ENCODE measurements around the gene SLC27A1.

SLC27A1 gene

DNA sequence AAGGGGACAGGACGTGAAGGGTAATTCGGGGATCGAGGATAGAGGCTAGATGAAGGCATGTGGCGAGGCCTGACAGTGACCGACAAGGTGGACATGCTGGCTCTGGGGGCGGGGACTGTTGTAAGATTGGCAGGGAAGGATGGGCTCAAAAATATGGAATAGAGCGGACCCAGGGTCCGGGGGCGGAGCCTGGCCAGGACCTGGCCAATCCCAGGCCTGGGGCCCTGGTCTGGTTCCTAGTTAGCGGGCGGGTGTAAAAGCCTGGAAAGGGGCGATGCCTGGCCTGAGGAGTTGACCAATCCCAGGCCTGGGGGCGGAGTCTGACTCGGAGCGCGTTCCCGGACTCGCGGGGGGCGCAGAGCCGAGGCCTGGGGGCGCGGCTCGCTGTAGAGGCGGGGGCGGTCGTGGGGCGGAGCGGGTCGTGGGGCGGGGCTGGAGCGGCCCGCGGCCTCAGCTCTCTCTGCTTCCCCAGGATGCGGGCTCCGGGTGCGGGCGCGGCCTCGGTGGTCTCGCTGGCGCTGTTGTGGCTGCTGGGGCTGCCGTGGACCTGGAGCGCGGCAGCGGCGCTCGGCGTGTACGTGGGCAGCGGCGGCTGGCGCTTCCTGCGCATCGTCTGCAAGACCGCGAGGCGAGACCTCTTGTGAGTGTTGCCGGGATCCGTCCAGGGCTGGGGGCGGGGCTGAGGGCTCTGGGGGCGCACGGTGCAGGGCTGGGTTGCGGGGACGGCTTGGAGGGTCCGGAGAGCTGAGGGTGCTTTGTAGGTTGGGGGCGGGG is at the start of gene SLC27A1:
Gene SLC27A1, plus strand, starts transcription at position 457 of the 774 bp plus-strand sequence. Its CDS starts 17 bp downstream, at position 474.
- DNase-seq = peak; percentile 82 to 86

- no peak for DNase-seq
These were observed 48.4 kb upstream of the SLC27A1 start for GRCh38 chr19:17421942-17422341.

- no peak for DNase-seq
These were observed 46.7 kb upstream of the SLC27A1 start for GRCh38 chr19:17423429-17424208.

DNA sequence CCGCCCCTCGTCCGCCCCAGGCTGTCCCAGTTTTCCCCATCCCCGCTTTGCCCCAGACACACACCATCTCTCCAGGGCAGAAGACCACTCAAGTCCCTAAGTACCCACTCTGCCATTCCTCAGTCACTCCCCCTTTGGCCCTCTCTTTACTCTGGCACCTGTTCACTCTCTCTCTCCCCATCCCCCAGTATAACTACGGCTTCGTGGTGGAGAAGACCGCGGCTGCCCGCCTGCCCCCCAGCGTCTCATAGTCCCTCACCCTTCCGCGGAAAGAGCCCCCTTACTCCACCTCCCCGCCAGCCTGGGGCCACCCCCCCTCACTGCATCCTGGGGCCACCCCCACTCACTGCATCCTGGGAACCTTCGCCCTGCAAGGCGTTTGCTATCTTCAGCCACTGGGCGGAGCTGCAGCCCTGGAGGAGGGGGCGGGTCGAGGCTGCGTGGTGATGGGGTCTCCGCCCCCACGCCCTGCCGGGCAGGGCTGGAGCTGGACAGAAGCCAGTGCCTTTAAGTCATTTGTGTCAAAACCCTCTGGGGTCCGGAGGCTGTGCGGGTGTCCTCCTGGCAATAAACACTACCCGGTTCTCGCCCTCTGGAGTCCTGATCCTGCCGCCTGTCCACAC is 45.5 kb upstream of the SLC27A1 start:
- DNase-seq = no peak

DNA sequence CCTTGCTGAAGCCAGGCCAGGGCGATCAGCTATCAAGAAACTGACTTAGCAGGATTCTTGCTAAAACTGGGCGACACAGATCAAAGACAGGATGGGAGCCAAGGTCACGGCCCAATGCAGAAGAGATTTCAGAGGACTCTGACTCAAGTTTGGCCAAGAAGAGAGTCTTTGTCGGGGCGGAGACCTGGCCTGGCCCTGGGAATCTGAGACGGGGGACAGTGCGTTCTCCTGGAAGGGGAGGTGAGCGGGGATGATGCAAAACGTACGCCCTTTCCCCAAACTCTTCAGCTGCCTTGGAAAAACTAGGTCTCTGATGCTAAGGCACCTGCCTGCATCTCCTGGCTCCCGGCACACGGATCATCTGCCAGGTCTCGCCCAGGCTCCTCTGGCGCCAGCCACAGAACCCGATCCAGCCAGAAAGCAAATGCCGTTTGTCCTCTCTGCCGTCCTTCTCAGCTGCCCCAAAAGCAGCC is 40.6 kb upstream of the SLC27A1 start:
- no peak for DNase-seq

DNA sequence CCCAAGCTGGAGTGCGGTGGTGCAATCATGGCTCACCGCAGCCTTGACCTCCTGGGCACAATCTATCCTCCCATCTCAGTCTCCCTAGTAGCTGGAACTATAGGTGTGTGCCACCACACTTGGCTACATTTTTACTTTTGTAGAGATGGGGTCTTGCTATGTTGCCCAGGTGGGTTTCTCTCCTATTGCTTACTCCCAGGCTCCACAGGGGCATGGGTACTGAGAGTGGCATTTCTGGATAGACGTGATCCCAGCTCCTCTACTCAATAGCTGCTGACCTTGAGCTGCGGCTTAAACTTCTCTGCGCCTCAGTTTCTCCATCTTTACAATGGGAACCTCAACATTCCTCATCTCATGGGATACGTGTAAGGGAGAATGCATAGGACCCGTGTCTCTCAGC is 38.9 kb upstream of the SLC27A1 start:
- DNase-seq = no peak

DNA sequence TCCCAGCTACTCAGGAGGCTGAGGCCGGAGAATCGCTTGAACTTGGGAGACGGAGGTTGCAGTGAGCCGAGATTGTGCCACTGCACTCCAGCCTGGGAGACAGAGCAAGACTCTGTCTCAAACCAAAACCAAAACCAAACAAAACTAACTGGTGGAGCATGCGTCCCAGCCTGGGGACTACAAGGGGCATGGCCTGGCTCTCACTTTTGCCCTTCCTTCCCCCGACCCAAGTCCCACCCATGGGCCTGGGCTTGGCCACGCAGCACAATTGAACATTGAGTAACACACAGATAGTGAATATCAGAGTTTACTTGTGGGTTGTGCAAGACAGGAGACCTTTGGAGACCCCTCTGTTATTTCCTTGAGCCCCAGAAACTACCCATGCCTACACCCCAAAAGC is 35.1 kb upstream of the SLC27A1 start:
- DNase-seq = no peak

DNA sequence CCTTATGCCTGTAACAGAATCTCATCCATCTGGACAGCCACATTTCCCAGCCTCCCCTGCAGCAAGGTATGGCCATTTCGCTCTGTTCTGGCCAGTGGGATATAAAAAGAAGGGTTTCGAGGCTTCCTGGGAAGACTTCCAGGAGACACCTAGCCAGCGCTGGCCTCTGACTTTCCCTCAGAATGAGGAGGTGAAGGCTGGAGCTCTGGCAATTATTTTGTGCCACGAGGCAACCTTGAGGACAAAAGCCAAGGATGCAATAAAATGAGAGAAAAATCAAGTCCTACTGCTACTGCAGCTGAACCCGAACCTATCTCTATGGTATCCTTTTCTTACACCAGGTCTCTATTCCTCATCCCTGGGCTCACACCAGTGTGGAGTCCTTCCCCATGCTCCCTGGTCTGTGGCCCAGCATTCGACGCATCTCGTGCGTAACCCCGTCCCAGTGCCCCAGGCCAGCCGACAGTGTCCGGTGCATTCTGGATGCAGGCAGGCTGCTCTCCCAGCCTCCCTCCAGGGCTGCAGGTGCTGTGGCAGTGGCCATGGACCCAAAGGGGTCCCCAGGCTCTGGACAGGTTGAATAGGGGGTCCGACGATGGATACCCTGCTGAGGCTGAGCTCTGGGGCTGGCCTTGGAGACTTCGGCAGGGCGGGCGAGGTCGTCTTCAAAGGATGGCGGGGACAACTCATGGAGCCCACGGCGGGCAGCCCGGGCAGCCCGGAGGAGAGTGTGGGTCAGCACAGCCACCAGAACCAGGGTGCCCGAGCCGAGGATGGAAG is 34.0 kb upstream of the SLC27A1 start:
- DNase-seq = no peak

- no peak for DNase-seq
These were observed 33.5 kb upstream of the SLC27A1 start for GRCh38 chr19:17436874-17437267.

GRCh38 chr19:17441241-17442021 is 28.9 kb upstream of the SLC27A1 start:
- DNase-seq = no peak

DNA sequence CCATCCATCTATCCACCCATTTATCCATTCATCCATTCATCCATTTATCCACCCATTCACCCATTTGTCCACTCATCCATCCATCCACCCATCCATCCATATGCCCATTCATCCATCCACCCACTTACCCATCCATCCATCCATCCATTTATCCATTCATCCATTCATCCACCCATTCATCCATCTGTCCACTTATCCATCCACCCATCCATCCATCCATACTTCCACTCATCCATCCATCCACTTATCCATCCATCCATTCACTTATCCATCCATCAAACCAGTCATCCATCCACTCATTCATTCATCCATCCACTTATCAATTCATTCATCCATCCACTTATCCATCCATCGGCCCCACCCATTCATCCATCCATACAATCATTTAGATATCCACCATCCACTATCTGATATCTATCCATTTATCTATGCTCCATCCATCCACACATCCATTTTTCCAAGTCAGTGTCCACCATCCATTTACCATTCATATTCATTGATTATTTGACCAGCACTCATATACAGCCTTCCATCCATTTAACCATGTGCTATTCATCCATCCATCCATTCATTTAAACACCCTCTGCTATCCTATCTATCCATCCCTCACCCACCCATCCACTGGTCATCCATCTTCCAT is 24.7 kb upstream of the SLC27A1 start:
- DNase-seq = no peak

DNA sequence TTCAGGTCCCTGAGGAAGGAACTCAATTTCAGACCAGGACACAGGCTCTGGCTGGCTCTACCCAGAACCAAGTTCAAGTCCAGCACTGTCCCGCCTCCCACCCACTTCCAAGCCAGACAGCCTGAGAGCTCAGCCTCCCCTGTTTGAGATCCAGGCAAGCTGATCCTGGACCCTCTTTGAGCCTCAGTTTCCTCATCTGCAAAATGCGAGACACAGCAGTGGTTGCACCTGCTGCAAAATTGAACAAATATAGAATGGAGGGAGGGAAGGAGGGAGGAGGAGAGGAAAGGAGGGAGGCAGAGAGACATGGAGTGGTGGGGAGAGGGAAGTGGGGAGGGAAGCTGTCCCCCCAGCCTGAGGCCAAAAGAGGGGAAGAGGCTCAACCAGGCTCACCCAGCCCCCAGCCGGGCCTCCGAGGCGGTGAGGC is 22.6 kb upstream of the SLC27A1 start:
- no peak for DNase-seq

- DNase-seq = peak; percentile 57 to 60
These were observed 22.0 kb upstream of the SLC27A1 start, which contains the start of gene TMEM221 for GRCh38 chr19:17448131-17448967. Gene TMEM221 (minus strand): TSS chr19:17448668. CDS start chr19:17448462, 206 bp downstream.

- DNase-seq = peak; percentile 33
These were observed 19.9 kb upstream of the SLC27A1 start for GRCh38 chr19:17450264-17451075.

DNA sequence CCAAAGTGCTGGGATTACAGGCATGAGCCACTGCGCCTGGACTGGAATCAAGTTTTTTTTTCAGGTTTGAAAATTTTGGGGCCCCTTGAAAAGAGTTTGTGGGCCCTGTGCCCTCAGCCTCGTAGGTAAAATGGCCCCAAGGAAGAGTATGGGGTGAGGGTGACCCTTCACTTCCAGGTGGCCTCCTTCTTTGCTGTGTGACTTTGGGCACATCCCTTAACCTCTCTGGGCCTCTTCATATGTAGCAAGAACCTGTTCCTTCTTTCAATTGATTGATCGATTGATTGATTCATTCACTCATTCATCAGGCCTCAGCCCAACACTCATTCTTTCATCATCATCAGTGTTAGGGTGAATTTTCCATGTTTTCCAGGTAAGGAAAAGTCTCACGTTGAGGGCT is 18.5 kb upstream of the SLC27A1 start:
- DNase-seq = no peak

DNA sequence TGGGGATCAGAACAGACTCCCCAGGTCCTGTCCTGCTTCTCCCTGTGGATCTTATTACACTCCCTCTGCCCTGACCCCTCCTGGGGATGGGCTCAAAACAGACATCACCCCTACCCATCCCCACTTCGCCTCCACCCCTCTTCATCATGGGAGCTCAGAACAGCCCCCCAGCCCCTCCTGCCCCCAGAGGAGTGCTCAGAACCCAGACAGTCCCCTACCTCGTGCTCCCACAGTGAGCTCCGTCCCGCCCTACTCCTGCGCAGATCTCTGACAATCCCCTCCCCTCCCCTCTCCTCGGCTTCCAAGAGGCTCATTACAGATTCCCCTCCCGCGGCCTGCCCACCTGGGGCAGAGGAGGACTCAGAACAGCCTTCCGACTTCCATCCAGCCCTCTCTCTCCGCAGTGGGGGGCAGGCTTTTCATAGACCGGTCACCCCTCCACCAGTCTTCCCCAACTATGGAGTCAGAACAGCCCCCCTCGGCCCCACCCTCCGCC is 15.7 kb upstream of the SLC27A1 start:
- DNase-seq = no peak

DNA sequence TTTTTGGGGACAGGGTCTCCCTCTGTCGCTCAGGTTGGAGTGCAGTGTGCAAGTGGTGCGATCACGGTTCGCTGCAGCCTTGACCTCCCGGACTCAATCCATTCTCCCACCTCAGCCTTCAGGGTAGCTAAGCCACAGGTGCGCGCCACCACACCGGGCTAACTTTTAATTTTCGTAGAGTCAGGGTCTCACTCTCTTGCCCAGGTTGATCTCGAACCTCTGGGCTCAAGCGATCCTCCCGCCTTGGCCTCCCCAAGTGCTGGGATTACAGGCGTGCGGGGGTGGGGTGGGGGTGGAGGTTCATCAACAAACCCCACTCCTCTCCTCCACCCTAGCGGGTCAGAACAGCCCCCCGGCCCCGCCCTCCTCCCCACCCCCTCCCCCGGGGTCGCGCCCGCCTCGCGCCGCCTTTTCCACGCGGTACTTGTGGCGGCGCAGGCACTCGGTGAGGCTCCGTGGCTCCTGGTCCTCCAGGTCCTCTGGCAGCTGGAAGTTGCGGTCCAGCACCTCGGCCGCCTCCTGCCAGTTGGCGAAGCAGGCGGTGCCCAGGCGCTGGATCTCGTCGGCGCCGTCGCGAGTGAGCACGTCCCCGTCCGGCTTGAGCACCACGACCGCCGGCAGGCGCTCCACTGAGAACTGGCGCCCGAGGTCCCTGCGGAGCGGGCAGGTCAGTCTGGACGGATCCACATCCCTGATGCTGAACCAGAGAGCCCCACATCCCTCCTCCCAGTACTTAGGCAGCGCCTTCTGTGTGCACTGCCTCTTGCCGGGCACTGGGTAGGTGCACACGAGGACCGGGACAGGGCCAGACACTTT is 14.8 kb upstream of the SLC27A1 start:
- DNase-seq = no peak

GRCh38 chr19:17456127-17456526 is 14.2 kb upstream of the SLC27A1 start:
- DNase-seq = no peak

All from activated CD4-positive, alpha-beta T cell treated with anti-CD3 and anti-CD28 coated beads, Interleukin-2, amount 50 U/mL, for 4 hours (primary cell).